GM12891 (cell line): ENCODE measurements around the gene NUCKS1.

ENCODE experiments used
- PAX5 ChIP-seq: IDR thresholded peaks from 2 replicates; pipeline ENCODE4 v1.6.1; 2011; ENCODE audit warnings: low read length, moderate library complexity, mild to moderate bottlenecking; ENCODE audit not compliant: insufficient read depth, severe bottlenecking
- POLR2A ChIP-seq: IDR thresholded peaks from 2 replicates; pipeline ENCODE4 v1.6.1; 2011; ENCODE audit warnings: low read depth, low read length, control low read depth
- POLR2AphosphoS5 ChIP-seq: IDR thresholded peaks from 2 replicates; pipeline ENCODE4 v1.6.1; 2011; ENCODE audit warnings: low read depth, low read length, control low read depth
- POU2F2 ChIP-seq: IDR thresholded peaks from 2 replicates; pipeline ENCODE4 v1.6.1; 2011; ENCODE audit warnings: low read depth, mild to moderate bottlenecking, control low read depth, low read length, moderate library complexity
- SPI1 ChIP-seq: IDR thresholded peaks from 2 replicates; pipeline ENCODE4 v1.6.1; 2011; ENCODE audit warnings: low read depth, low read length, control low read depth
- TAF1 ChIP-seq: IDR thresholded peaks from 2 replicates; pipeline ENCODE4 v1.6.1; 2011; ENCODE audit warnings: low read depth, low read length, control low read depth

DNA sequence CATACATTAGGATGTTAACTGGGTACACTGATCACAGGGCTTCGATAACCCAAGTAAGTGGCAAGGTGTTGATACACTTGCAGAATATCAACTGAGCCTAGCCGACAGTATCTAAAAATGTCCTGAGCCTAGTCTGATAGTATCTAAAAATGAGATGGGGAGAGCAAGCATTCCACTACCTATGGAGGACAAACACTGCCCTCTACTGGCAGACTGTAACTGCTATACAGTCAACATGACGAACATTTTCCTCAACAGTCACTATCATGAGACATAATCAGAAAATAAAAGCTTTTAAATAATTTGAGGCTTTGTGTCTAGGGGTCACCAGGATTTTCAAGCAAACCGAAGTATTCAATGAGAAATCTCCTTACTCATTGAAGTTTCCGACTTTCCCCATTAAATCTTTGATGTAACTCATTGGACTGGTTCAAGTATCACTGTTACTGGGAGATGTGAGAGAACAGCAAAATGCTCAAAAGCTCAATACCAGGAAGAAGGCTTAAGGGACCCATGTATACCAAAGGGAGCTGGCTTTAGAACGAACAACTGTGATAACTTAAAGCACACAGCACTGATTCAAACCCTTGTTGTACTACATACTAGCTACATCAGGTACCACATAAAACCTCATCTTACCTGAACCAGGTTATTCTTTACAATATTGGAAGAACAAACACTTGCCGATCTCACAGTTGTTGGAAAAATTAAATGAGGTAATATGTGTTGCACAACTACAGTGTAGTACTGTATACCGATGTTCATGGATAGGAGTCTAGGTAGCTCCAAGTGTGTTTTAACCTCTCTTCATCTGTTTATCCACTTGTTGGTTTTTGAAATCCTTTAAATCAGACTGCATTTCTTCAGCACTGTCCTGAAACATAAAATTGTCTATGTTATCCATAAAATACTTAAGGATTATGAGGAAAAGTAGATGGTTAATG, 38.6 kb downstream of the NUCKS1 start:
- TF ChIP-seq POLR2A (no peak), SPI1 (no peak), POLR2AphosphoS5 (no peak), POU2F2 (no peak), TAF1 (no peak), PAX5 (no peak)
